NCI-H774 (cell line): ENCODE results near the gene MTF2.
A peak's percentile ranks its signal among the peaks of the same experiment; 100 is the strongest.
"Not testable (repeated sequence)": the region's sequence is repeated elsewhere in the genome, so short reads cannot be mapped to it uniquely, and the experiment has no call there.

ENCODE experiments used
- DNase-seq: peaks from one replicate; lab custom pipeline; 2025; lab: John Stamatoyannopoulos, UW

Gene MTF2

GRCh38 chr1:93143136-93143535, 64.1 kb downstream of the MTF2 start:
- DNase-seq = no peak

- no peak for DNase-seq
Observed at GRCh38 chr1:93143769-93144168, 64.7 kb downstream of the MTF2 start.

- no peak for DNase-seq
Observed at GRCh38 chr1:93148001-93148400, 68.9 kb downstream of the MTF2 start.

- DNase-seq = no peak
Observed at GRCh38 chr1:93150729-93151128, 71.6 kb downstream of the MTF2 start.

GRCh38 chr1:93151474-93151873, 72.4 kb downstream of the MTF2 start:
- DNase-seq = no peak

- DNase-seq = no peak
Observed at GRCh38 chr1:93152835-93153234, 73.8 kb downstream of the MTF2 start.

GRCh38 chr1:93154898-93155297, 75.8 kb downstream of the MTF2 start:
- no peak for DNase-seq

GRCh38 chr1:93155335-93155734, 76.3 kb downstream of the MTF2 start:
- DNase-seq = no peak

GRCh38 chr1:93159337-93159736, 80.3 kb downstream of the MTF2 start:
- no peak for DNase-seq

GRCh38 chr1:93163314-93163713, 84.2 kb downstream of the MTF2 start:
- not testable (repeated sequence) for DNase-seq

GRCh38 chr1:93164816-93165215, 85.7 kb downstream of the MTF2 start:
- no peak for DNase-seq

- DNase-seq = not testable (repeated sequence)
Observed at GRCh38 chr1:93165895-93166294, 86.8 kb downstream of the MTF2 start.

GRCh38 chr1:93167006-93167405, 87.9 kb downstream of the MTF2 start:
- no peak for DNase-seq

GRCh38 chr1:93170141-93170678, 91.1 kb downstream of the MTF2 start:
- DNase-seq = not testable (repeated sequence)

- no peak for DNase-seq
Observed at GRCh38 chr1:93171549-93172034, 92.5 kb downstream of the MTF2 start.

- DNase-seq = no peak
Observed at GRCh38 chr1:93172778-93173177, 93.7 kb downstream of the MTF2 start.

GRCh38 chr1:93174638-93175037, 95.6 kb downstream of the MTF2 start:
- not testable (repeated sequence) for DNase-seq

- DNase-seq = no peak
Observed at GRCh38 chr1:93177991-93178390, 98.9 kb downstream of the MTF2 start.

- DNase-seq = no peak
Observed at GRCh38 chr1:93178418-93178817, 99.3 kb downstream of the MTF2 start.

- DNase-seq = peak; percentile 96
Observed at GRCh38 chr1:93179886-93180722, 101.0 kb downstream of the MTF2 start, which contains the start of gene TMED5. TSS of gene TMED5 (minus strand) at chr1:93180413. CDS start at chr1:93180242, 171 bp downstream.

- peak; percentile 32 for DNase-seq
Observed at GRCh38 chr1:93180723-93181613, 101.9 kb downstream of the MTF2 start, which contains the start of gene CCDC18. TSS of gene CCDC18 (plus strand) at chr1:93180724. CDS start at chr1:93183362, 2,638 bp downstream.

- no peak for DNase-seq
Observed at GRCh38 chr1:93186667-93187066, 107.6 kb downstream of the MTF2 start.
